ENCODE measurements around the gene LONP2. TPM values are rescaled to one million over a fixed set of nuclear protein-coding genes. Genes with fewer than 3 reads are reported as not detected.
A peak's percentile ranks its signal among the peaks of the same experiment; 100 is the strongest.

The LONP2 gene
- total and polyA plus RNA-seq, 2 experiments from 2014 or later, result 42.5 to 48.1 TPM

DNA sequence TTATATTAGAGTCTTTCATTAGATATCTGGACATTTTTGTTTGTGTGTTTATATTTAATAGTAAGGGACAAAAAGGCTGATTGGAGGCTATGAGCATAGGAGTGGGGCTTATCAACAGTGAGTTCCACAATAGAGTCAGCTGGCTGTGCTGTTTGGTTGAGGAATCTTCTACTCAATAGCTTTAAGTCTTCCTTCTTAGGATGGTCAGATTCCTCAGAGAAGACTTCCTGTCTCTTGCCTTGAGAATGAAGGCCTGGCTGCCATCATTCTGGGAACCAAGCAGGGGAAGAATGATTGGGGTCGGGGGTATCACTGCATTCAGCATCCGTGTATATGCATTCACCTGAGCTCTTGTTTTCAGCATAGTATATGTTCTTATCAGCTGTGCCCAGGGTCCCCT, 35.1 kb downstream of the LONP2 start:
- H3K36me3 ChIP-seq, result peaks cover 1% of the 10 kb centered on the region
- no peaks in the 10 kb centered on the region for H3K27me3 ChIP-seq
- H3K27ac ChIP-seq, result no peak overlapping the region
- TF ChIP-seq, protein P1, sequence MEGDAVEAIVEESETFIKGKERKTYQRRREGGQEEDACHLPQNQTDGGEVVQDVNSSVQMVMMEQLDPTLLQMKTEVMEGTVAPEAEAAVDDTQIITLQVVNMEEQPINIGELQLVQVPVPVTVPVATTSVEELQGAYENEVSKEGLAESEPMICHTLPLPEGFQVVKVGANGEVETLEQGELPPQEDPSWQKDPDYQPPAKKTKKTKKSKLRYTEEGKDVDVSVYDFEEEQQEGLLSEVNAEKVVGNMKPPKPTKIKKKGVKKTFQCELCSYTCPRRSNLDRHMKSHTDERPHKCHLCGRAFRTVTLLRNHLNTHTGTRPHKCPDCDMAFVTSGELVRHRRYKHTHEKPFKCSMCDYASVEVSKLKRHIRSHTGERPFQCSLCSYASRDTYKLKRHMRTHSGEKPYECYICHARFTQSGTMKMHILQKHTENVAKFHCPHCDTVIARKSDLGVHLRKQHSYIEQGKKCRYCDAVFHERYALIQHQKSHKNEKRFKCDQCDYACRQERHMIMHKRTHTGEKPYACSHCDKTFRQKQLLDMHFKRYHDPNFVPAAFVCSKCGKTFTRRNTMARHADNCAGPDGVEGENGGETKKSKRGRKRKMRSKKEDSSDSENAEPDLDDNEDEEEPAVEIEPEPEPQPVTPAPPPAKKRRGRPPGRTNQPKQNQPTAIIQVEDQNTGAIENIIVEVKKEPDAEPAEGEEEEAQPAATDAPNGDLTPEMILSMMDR (IDR thresholded peaks at IDR 0.05; ENCODE audit: low read depth, low read length), result no peak
- H3K9me3 ChIP-seq (ENCODE audit: low read depth), result no peaks in the 10 kb centered on the region
- H3K4me1 ChIP-seq (ENCODE audit: low read depth), result peaks cover 22% of the 10 kb centered on the region
- no peak overlapping the region for H3K4me3 ChIP-seq
- DNase-seq (ENCODE audit: low read depth in 1 of 2, low spot score in 1 of 2), result no peak

DNA sequence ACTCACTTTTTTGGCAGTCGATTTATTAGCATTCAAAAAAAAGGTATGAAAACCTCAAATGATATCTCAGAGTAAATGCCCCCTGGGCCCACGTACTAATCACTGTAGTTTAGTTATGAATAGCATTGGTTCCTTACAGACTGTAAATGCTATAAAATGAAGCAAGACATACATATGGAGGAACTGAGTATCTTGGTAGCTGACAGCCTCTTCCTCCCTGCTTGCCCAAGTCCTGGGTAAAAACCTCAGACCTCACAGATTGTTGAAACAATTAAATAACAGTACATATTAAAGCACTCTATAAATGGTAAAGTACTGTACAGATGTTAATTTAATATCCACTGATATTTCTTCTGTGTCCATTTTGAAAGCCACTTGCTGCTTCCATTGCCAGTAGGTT, 36.4 kb downstream of the LONP2 start:
- H3K4me3 ChIP-seq, result no peak overlapping the region
- peaks cover 5% of the 10 kb centered on the region for H3K36me3 ChIP-seq
- DNase-seq (ENCODE audit: low read depth in 1 of 2, low spot score in 1 of 2), result no peak
- no peaks in the 10 kb centered on the region for H3K27me3 ChIP-seq
- H3K27ac ChIP-seq, result no peak overlapping the region
- TF ChIP-seq, protein P1 (IDR thresholded peaks at IDR 0.05; ENCODE audit: low read depth, low read length), result no peak
- no peaks in the 10 kb centered on the region for H3K9me3 ChIP-seq (ENCODE audit: low read depth)
- peaks cover 22% of the 10 kb centered on the region for H3K4me1 ChIP-seq (ENCODE audit: low read depth)

DNA sequence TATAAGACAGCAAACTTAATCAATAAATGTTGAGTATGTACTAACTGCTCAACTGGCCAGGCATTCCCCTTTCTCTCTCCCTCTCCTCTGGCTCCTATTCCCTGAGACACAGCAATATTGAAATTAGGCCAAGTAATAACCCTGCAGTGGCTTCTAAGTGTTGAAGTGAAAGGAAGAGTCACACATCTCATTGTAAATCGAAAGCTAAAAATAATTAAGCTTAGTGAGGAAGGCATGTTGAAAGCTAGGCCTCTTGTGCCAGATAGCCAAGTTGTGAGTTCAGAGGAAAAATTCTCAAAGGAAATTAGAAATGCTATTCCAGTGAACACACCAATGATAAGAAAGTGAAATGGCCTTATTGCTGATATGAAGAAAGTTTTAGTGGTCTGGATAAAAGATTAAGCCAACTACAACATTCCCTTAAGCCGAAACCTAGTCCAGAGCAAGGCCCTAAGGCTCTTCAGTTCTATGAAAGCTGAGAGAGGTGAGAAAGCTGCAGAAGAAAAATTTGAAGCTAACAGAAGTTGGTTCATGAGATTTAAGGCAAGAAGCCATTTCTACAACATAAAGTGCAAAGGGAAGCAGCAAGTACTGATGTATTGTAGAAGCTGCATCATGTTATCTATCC, 38.6 kb downstream of the LONP2 start:
- peak; percentile 48 to 77 for DNase-seq (ENCODE audit: low read depth in 1 of 2, low spot score in 1 of 2)
- Histone ChIP-seq H3K4me1 (ENCODE audit: low read depth) (peaks cover 22% of the 10 kb centered on the region), H3K36me3 (peaks cover 9% of the 10 kb centered on the region), H3K27ac (peak overlapping the region; percentile 85), H3K4me3 (no peak overlapping the region), H3K27me3 (no peaks in the 10 kb centered on the region), H3K9me3 (ENCODE audit: low read depth) (no peaks in the 10 kb centered on the region)
- TF ChIP-seq, protein P1 (IDR thresholded peaks at IDR 0.05; ENCODE audit: low read depth, low read length), result no peak

GRCh38 chr16:48284772-48285409, 40.8 kb downstream of the LONP2 start:
- Histone ChIP-seq H3K36me3 (peaks cover 9% of the 10 kb centered on the region), H3K9me3 (ENCODE audit: low read depth) (no peaks in the 10 kb centered on the region)
- TF ChIP-seq, protein P1 (IDR thresholded peaks at IDR 0.05; ENCODE audit: low read depth, low read length), result no peak

GRCh38 chr16:48287239-48287638, 43.1 kb downstream of the LONP2 start:
- H3K4me1 ChIP-seq (ENCODE audit: low read depth), result peaks cover 13% of the 10 kb centered on the region
- no peak overlapping the region for H3K4me3 ChIP-seq
- TF ChIP-seq, protein P1 (IDR thresholded peaks at IDR 0.05; ENCODE audit: low read depth, low read length), result no peak
- no peaks in the 10 kb centered on the region for H3K9me3 ChIP-seq (ENCODE audit: low read depth)
- H3K27me3 ChIP-seq, result no peaks in the 10 kb centered on the region
- H3K36me3 ChIP-seq, result peaks cover 11% of the 10 kb centered on the region
- DNase-seq (ENCODE audit: low read depth in 1 of 2, low spot score in 1 of 2), result no peak
- no peak overlapping the region for H3K27ac ChIP-seq

More at GRCh38 chr16:48284772-48285409, 40.8 kb downstream of the LONP2 start:
- Histone ChIP-seq H3K27me3 (no peaks in the 10 kb centered on the region), H3K4me1 (ENCODE audit: low read depth) (peaks cover 17% of the 10 kb centered on the region), H3K4me3 (no peak overlapping the region), H3K27ac (no peak overlapping the region)
- DNase-seq (ENCODE audit: low read depth in 1 of 2, low spot score in 1 of 2), result no peak

All from cardiac muscle cell (in vitro differentiated cells and primary cell).